ENCODE data around the gene DOHH. TPM values are rescaled to one million over a fixed set of nuclear protein-coding genes. Genes with fewer than 3 reads are reported as not detected.

The DOHH gene
- total and polyA plus RNA-seq, 9 of the 15 experiments (the other 6 are each of a cell fraction or from before 2014, with no cell fraction given) = 0.14 to 47.2 (median 5.1) TPM

DNA sequence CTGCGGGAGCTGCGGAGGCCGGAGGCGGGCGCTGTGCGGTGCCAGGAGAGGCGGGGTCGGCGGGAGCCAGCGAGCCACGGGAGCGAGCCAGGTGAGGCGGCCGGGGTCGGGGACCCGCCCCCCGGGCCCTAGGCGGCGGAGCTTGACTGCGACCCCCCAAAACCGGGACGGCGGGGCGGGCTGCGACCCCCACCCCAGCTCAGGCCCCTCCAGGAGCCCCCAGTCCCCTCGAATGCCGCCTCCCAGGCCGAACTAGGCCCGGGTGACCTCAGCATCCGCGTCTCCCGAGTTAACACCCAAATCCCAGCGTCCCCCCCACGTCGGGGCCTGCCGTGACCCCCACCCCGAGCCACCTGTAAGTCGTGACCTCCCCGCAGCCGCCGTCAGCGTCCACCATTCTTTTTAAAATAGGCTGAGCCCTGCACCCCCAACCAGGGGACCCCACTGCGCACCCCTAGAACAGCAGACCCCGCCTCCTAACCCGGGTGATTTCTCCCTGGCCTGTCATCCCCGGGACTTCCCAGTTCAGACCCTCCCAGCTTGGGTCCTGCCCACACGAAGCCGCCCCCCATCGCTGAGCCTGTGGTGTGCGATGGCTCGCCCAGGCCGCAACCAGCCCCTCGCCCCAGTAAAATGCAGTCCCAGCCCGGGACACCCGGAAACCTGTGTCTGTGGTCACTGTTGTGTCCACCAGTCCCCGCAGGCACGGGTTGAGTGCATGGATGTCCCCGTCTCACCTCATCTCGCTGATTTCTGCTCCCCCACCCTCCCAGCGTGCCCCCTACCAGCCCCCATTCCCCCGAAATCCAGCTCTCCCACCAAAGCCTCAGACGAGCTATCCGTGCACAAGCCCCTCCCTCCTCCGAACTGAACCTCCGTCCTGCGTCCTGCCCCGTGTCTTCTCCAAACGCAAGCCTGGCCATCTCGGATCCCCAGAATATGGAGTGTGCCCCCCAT lies 6.2 kb upstream of the DOHH start (continued):
- peak; percentile 18 for TF ChIP-seq SAP30 (IDR thresholded peaks at IDR 0.05; ENCODE audit: borderline replicate concordance, insufficient read depth, low read depth, low read length, poor library complexity, severe bottlenecking)
- TF ChIP-seq TGIF2 (CRISPR knock-in tag; IDR thresholded peaks at IDR 0.05) = 0 out of 2 replicates have a peak, but pooled peaks have one; percentile 45
- TF ChIP-seq, protein P1, sequence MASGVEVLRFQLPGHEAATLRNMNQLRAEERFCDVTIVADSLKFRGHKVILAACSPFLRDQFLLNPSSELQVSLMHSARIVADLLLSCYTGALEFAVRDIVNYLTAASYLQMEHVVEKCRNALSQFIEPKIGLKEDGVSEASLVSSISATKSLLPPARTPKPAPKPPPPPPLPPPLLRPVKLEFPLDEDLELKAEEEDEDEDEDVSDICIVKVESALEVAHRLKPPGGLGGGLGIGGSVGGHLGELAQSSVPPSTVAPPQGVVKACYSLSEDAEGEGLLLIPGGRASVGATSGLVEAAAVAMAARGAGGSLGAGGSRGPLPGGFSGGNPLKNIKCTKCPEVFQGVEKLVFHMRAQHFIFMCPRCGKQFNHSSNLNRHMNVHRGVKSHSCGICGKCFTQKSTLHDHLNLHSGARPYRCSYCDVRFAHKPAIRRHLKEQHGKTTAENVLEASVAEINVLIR (CRISPR knock-in tag; IDR thresholded peaks at IDR 0.05) = no peak
- TF ChIP-seq RBM22 (IDR thresholded peaks at IDR 0.05; ENCODE audit: low read depth, low read length, poor library complexity, severe bottlenecking) = peak; percentile 6
- no peak for TF ChIP-seq ZNF444 (CRISPR knock-in tag; IDR thresholded peaks at IDR 0.05)
- TF ChIP-seq, protein P2, sequence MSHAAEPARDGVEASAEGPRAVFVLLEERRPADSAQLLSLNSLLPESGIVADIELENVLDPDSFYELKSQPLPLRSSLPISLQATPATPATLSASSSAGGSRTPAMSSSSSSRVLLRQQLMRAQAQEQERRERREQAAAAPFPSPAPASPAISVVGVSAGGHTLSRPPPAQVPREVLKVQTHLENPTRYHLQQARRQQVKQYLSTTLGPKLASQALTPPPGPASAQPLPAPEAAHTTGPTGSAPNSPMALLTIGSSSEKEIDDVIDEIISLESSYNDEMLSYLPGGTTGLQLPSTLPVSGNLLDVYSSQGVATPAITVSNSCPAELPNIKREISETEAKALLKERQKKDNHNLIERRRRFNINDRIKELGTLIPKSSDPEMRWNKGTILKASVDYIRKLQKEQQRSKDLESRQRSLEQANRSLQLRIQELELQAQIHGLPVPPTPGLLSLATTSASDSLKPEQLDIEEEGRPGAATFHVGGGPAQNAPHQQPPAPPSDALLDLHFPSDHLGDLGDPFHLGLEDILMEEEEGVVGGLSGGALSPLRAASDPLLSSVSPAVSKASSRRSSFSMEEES (CRISPR knock-in tag; IDR thresholded peaks at IDR 0.05) = no peak
- no peak for TF ChIP-seq RBM17 (IDR thresholded peaks at IDR 0.05; ENCODE audit: borderline replicate concordance, low read depth, low read length)
- TF ChIP-seq DIDO1 (tag; IDR thresholded peaks at IDR 0.05; ENCODE audit: low read depth) = no peak
- TF ChIP-seq TEAD4 (IDR thresholded peaks at IDR 0.05; ENCODE audit: low read length) = no peak
- TF ChIP-seq TEAD4 (CRISPR knock-in tag; IDR thresholded peaks at IDR 0.05; ENCODE audit: borderline replicate concordance) = no peak
- TF ChIP-seq NFYB (IDR thresholded peaks at IDR 0.05; ENCODE audit: extremely low read depth, insufficient read length) = no peak
- no peak for TF ChIP-seq MXI1 (IDR thresholded peaks at IDR 0.05; ENCODE audit: low read depth, low read length)
- TF ChIP-seq, protein P3, sequence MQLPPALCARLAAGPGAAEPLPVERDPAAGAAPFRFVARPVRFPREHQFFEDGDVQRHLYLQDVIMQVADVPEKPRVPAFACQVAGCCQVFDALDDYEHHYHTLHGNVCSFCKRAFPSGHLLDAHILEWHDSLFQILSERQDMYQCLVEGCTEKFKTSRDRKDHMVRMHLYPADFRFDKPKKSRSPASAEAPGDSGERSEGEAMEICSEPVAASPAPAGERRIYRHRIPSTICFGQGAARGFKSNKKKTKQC (CRISPR knock-in tag; IDR thresholded peaks at IDR 0.05) = no peak
